AG04449 (cell line): ENCODE results near the gene BCAT1.

Experiments used
- CTCF ChIA-PET: fragments of 350-600 bp; formaldehyde crosslinking; extraction: SDS; loops from one replicate; lab custom pipeline; 2021; ENCODE audit warnings: antibody characterized with exemption; lab: Yijun Ruan, JAX
- POLR2A ChIA-PET: fragments of 400-600, 350-600 bp; formaldehyde crosslinking; extraction: SDS; loops from one replicate; lab custom pipeline; 2020; ENCODE audit warnings: antibody characterized with exemption, inconsistent platforms; lab: Yijun Ruan, JAX
- DNase-seq: peaks from one replicate; pipeline ENCODE4 v3.0.0-alpha.2; 2010; ENCODE audit warnings: low read depth, low spot score
- H3K4me3 ChIP-seq: 2 replicates; pipeline ENCODE4 v1.5.1; 2011; ENCODE audit warnings: low read depth, mild to moderate bottlenecking, control low read depth, low read length
- TF ChIP-seq, protein P1 (sequence below): IDR thresholded peaks from one replicate; pipeline ENCODE4 v1.5.1; 2011; ENCODE audit warnings: mild to moderate bottlenecking, moderate library complexity, low read length, control low read depth, inconsistent platforms; ENCODE audit not compliant: insufficient read depth; ENCODE audit errors: missing control alignments

The BCAT1 gene

DNA sequence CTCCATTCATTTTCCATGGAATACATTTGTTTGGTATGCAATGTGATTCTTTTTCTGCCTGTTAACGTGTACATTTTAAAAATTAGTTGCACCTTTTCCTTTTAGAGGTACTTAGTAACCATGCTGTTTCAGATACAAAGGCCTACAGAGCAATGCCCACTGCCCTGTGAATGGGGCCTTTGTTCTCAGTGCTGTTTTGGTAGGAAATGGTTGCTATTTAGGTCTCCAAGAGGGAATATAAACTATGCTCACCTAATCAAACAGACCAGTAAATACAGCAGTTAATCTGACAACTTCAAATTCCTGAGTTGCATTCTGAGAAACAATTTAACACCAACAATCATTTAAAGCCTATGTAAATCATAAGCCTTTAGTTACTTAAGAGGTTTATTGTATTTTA lies 188.7 kb downstream of the BCAT1 start:
- CTCF ChIA-PET: no interaction called here

More for the DNA sequence above, 188.7 kb downstream of the BCAT1 start:
- no peak overlapping the region for H3K4me3 ChIP-seq
- TF ChIP-seq, protein P1, sequence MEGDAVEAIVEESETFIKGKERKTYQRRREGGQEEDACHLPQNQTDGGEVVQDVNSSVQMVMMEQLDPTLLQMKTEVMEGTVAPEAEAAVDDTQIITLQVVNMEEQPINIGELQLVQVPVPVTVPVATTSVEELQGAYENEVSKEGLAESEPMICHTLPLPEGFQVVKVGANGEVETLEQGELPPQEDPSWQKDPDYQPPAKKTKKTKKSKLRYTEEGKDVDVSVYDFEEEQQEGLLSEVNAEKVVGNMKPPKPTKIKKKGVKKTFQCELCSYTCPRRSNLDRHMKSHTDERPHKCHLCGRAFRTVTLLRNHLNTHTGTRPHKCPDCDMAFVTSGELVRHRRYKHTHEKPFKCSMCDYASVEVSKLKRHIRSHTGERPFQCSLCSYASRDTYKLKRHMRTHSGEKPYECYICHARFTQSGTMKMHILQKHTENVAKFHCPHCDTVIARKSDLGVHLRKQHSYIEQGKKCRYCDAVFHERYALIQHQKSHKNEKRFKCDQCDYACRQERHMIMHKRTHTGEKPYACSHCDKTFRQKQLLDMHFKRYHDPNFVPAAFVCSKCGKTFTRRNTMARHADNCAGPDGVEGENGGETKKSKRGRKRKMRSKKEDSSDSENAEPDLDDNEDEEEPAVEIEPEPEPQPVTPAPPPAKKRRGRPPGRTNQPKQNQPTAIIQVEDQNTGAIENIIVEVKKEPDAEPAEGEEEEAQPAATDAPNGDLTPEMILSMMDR: no peak
- no peak for DNase-seq
- POLR2A ChIA-PET: no interaction called here
